GM19463 (cell line): ENCODE results near the gene GATA6.
"Not testable (repeated sequence)": the region's sequence is repeated elsewhere in the genome, so short reads cannot be mapped to it uniquely, and the experiment has no call there.

Experiments
- ATAC-seq: cut with Tn5 transposase; IDR thresholded peaks from one replicate; pipeline ENCODE4 v1.9.1; 2021; ENCODE audit warnings: mild to moderate bottlenecking, moderate library complexity; ENCODE audit not compliant: unreplicated experiment

Gene GATA6

DNA sequence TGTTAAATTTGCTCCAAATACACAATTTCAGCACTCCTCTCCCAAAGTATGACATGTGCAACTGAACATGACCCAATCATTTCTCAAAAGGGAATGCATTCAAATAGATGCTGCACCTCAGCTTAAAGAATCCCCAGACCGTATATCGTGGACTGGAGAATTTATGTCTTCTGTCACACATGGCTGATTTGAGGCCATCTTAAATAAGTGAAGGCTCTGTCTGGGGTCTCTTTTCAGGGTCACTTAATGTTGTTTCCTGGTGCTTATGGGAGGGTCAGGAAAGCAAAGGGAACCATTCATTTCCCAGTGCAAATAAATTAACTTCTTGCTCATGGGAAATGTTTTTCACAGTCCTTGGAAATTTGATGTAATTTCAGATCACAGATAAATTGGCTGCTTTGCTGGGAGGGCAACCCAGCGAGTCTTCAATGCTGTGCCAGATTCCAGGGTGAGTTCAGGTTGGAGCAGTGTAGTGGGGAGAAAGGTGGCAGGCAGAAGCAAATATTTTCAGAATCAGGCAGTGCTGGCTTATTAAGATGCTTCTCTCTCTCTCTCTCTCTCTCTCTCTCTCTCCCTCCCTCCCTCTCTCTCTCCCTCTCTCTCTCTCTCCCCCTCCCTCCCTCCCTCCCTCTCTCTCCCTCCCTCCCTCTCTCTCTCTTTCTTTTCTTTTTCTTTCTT lies 34.3 kb downstream of the GATA6 start:
- ATAC-seq = no peak

- no peak for ATAC-seq
Observed at GRCh38 chr18:22204214-22204536, 34.8 kb downstream of the GATA6 start.

GRCh38 chr18:22204996-22205395 lies 35.6 kb downstream of the GATA6 start:
- ATAC-seq = no peak

DNA sequence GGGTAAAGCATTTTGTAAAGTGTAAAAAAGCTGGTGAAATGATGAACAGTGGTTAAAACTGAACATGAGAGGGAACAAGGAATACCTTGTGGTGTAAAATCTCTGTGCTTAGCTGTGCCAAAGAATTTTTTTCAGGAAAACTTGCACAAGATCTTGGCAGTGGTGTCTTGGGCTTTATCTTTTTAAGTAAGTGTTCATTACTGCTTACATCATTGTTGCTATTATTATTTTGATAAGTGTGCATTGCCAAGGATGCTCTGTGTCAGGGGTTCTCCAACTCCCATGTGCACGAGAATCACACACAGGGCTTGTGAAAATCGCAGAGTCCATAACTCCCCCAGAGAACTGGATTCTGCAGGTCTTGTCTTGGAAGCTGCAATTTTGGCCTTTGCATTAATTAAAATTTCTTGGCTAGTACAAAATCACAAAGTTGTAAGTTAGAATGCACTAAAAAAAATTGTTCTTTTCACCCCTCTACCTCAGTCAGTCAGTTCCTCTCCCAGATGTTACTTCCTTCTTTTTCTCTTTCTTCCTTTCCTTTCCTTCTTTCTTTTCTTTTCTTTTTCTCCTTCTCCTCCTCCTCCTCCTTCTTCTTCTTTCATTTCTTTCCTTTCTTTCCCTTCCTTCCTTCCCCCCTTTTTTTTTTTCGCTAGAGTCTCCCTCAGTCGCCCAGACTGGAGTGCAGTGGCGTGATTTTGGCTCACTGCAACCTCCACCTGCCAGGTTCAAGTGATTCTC lies 37.8 kb downstream of the GATA6 start:
- no peak for ATAC-seq

- no peak for ATAC-seq
Observed at GRCh38 chr18:22210311-22210754, 40.9 kb downstream of the GATA6 start.

DNA sequence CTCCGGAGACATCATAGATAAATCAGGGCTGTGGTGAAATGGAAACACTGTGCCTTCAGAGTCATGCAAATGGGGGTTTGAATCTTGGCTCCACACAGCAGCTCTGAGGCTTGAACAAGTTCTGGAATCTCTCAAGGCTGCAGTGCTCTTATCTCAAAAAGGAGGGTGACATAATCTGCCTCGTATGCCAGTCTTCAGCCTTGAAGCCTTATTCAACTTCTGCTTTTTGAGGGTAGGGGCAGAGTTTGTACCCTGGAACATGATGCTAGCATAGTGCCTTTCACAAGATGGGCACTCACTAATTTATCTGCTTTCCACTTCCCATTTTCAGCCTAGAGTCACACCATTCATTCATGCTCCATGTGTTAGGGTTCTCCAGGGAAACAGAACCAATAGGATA lies 42.3 kb downstream of the GATA6 start:
- ATAC-seq = no peak

- no peak for ATAC-seq
Observed at GRCh38 chr18:22213333-22213973, 44.1 kb downstream of the GATA6 start.

DNA sequence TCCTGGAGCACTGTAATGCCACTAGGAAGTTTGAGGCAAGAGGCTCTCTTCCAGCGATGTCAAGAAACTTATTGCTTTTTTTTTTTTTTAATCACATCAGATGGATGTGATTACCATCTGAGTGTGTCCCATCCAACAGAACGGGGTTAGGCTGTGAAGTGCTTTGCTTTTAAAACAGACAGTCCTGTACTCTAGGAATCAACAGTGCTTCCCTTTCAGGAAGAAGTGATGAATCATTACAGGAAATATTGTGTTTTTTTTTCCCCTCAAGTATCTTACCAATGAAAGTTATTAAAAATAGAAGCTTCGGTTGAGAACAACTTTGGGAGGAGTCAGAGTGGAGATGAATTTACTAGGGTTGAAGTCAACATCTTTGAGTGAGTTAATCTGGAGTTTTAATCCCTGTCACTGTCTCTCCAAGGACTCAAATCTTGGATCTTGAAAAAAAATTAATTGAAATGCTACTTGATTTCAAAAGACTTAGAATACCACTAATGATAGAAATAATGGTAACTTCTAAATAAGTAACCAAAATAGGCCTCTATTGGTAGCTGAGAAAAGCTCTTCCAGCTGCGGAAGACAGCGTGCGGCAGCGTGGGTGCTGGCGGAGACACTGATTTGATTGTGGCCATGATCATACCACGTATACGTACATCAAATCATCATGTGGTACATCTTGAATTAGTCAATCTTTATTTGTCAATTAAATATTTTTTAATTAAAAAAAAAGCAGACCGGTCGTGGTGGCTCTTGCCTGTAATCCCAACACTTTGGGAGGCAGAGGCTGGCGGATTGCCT lies 45.5 kb downstream of the GATA6 start:
- no peak for ATAC-seq

DNA sequence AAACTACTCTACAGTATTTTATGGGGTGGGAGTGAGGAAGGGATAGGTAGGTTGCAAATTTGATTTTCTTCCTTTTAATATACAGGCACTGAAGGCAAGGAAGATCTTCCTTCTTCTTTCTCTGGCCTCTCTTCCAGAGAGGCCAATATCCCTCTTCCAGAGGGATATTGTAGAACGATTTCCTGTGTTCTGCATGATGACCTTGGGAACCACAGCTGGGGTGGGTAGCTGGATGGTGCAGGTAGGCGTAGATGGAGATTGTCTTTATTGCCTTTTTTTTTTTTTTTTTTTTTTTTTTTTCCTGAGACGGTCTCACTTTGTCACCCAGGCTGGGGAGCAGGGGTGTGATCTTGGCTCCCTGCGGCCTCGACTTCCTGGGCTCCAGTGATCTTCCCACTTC lies 49.4 kb downstream of the GATA6 start:
- no peak for ATAC-seq

DNA sequence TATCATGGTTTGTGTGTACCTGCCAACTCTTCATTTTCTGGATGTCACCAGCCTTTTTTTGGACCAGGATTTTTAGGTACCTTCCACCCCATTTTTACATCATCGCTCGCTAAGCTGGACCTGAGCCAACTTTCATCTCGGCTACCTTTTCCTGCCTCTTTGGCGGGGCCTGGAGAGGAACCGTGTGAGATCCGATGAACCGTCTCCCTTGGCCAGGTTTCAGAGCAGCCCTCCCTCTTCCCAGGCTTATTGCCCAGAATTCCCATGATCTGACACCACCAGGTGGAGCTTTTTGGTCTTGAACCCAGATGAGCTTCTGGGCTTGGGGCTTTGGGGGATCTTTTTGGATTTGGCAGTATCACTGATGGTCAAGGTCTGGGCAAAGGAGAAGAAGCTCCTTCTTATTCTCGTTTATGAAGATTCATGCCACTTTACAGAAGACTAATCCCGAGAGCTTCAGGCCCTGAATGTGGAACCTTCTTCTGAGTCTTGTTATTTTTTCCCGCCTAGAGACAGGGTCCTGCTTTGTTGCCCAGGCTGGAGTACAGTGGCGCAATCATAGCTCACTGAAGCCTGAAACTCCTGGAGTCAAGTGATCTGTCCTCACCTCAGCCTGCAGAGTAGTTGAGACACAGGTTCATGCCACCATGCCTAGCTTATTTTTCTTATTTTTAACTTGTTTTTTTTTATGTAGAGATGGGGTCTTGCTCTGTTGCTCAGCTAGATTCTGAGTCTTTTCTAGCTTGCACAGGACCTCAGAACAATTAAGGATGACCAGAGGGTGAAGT lies 50.4 kb downstream of the GATA6 start:
- ATAC-seq = no peak

DNA sequence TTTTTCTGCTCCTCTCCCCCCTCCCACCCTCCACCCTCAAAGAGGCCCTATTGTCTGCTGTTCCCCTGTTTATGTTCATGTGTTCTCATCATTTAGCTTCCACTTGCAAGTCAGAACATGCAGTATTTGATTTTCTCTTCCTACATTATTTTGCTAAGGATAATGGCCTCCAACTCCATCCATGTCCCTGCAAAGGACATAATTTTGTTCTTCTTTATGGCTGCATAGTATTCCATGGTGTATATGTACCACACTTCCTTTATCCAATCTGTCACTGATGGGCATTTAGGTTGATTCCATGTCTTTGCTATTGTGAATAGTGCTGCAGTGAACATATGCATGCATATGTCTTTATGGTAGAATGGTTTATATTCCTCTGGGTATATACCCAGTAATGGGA lies 51.2 kb downstream of the GATA6 start:
- ATAC-seq = not testable (repeated sequence)

DNA sequence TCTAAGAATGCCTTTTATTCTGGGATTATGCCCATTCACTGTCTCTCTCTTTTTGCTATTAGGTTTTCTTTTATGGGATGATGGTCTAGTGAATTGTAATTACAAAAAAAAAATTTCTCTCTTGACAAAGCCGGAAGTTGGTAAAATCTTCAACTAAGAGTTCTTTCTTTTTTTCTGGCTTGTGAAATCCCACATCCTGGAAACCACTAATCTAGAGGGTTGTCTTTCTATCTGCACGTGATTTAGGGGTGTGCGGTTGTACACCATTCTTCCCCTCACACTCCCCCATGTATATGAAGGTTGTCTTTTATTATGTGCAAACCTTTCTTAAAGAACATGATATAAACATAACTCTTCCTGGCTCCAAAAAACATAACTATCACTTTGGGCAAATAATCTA lies 52.0 kb downstream of the GATA6 start:
- ATAC-seq = no peak

- no peak for ATAC-seq
Observed at GRCh38 chr18:22223254-22223964, 54.0 kb downstream of the GATA6 start.

DNA sequence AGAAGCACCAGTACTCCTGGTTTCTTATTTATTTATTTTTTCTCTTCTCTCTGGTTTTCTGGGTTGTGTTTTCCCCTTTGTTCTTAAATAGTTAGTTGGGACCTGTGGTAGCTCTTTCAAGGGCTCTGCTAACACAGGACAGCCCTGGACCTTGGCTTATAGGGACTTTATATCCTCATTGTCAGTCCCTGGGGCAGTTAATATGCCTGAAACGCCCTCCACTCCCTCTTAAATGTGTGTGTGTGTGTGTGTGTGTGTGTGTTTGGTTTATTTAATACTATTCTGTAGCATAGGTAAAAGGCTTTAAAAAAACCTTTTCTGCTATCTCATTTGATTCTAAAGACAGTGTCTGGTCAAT lies 54.6 kb downstream of the GATA6 start:
- no peak for ATAC-seq

DNA sequence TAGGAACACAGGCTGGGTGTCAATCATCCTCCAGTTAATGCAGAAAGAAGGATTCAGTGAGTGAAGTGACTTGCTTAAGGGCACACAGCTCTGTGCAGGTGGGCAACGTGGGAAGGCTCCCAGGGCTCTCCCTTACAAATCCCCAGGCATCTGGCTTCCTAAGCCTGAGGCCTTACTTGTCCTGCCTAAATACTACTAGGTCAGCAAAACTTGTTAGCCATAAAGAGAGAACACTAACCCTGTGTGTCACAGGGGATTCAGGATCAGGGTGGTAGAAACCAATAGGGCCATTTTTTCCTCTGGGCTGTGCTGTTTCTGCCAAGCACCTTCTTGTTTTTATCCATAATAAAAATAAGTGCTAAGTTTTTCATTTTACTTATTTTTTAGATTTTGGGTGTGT lies 55.0 kb downstream of the GATA6 start:
- no peak for ATAC-seq

DNA sequence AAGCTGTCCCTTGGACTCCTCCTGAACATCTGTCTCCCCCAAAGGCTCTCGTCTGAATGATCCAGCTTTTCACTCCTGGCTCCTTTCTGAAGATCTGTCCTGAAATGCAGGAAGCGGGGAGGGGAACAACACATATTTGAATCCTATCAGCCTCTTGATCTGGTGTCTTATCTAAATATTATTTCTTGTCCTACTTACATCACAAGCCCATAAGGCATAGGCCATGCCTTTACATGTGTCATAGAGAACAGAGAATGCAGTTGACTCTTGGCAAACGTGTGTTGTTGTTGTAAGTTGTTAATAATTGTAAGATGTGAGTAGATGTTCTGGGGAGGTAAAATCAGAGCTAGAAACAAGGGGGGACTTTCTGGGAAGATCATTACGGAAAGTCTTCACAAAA lies 57.4 kb downstream of the GATA6 start:
- no peak for ATAC-seq

GRCh38 chr18:22228976-22229375 lies 59.6 kb downstream of the GATA6 start:
- no peak for ATAC-seq

DNA sequence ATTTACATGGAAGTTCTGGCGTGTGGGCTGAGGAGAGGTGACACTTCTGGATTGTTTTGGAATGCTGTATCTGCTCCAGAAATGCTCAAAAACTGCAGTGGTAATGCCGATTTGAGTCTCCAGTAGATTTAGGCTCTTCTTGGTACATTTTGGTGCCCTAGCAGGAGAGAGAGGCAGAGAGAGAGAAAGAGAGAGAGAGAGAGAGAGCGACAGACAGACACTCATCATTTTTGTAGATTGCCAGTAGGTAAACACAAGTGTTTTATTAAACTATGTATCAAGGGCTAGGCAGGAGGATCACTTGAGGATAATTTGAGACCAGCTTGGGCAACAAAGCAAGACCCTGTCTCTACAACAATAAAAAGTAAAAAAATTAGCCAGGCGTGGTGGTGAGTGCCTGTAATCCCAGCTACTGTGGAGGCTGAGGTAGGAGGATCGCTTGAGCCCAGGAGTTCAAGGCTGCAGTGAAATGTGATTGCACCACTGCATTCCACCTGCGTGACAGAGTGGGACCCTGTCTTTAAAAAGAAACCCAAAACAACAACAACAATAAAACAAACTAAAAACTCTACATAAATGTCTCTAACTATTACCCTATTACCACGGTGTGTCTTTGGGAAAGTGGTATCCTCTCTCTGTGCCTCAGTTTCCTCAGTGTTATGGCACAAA lies 60.2 kb downstream of the GATA6 start:
- no peak for ATAC-seq

- no peak for ATAC-seq
Observed at GRCh38 chr18:22230471-22230945, 61.1 kb downstream of the GATA6 start.
